Upper lobe of left lung (tissue), 6 donors: ENCODE results near the gene PKMYT1. TPM values are rescaled to one million over a fixed set of nuclear protein-coding genes. Genes with fewer than 3 reads are reported as not detected.

ENCODE experiments used
- ATAC-seq, 2 donors: fragments of 200-7000 bp; cut with Tn5 transposase; one replicate each; pipeline ENCODE4 v1.9.1; 2022; ENCODE audit warnings: mild to moderate bottlenecking in 2 of 2, moderate library complexity in 2 of 2; ENCODE audit not compliant: low FRiP score in 2 of 2
- DNase-seq, 2 donors: peaks; one replicate each; pipeline ENCODE4 v3.0.0-alpha.2; 2019 to 2020
- H3K27ac ChIP-seq, 4 donors: fragments of 200-600 bp; sonication (generic); one replicate each; pipeline ENCODE4 v1.5.1; 2016 to 2019
- H3K27me3 ChIP-seq, 4 donors: fragments of 200-600 bp; sonication (generic); one replicate each; pipeline ENCODE4 v1.5.1; 2017 to 2019
- H3K36me3 ChIP-seq, 4 donors: fragments of 200-600 bp; sonication (generic); one replicate each; pipeline ENCODE4 v1.5.1; 2016 to 2019
- H3K4me1 ChIP-seq, 4 donors: fragments of 200-600 bp; sonication (generic); one replicate each; pipeline ENCODE4 v1.5.1; 2018 to 2019
- H3K4me3 ChIP-seq, 4 donors: fragments of 200-600 bp; sonication (generic); one replicate each; pipeline ENCODE4 v1.5.1; 2017 to 2019; ENCODE audit warnings: mild to moderate bottlenecking in 2 of 4, moderate library complexity in 1 of 4
- H3K9me3 ChIP-seq, 4 donors: fragments of 200-600 bp; sonication (generic); one replicate each; pipeline ENCODE4 v1.5.1; 2018 to 2019
- EP300 ChIP-seq, 4 donors: sonication (generic); formaldehyde crosslinking; IDR thresholded peaks; one replicate each; pipeline ENCODE4 v1.5.1; 2017; ENCODE audit warnings: antibody characterized with exemption in 4 of 4, control low read depth in 2 of 4
- POLR2A ChIP-seq, 4 donors: fragments of 450-650 bp; IDR thresholded peaks; one replicate each; pipeline ENCODE4 v1.5.1; 2016 to 2017; ENCODE audit warnings: antibody characterized with exemption in 4 of 4, mild to moderate bottlenecking in 2 of 4
- POLR2AphosphoS5 ChIP-seq, 2 donors: sonication (generic); formaldehyde crosslinking; IDR thresholded peaks; one replicate each; pipeline ENCODE4 v1.5.1; 2017; ENCODE audit warnings: antibody characterized with exemption in 2 of 2
- WGBS, 2 donors: methylation state at CpG; one replicate each; pipeline ENCODE4 v1.1.5; 2017 to 2018; 5-methylcytosine and 5-hydroxymethylcytosine counted together
- total RNA-seq, 6 donors: library from RNA; depleted of rRNA in 4 of 6; stranded (reverse); fragments of >200 nt in 4 of 6; gene quantifications; one replicate each; pipeline versions ENCODE4 v1.1.0 to v1.2.1, GENCODE V29; 2016 to 2021
- TF ChIP-seq, protein P1 (sequence below), 6 experiments: fragments of 450-650 bp in 4 of 6; fragments of 200-600 bp in 2 of 6; sonication (generic) in 2 of 6; IDR thresholded peaks; one replicate each; pipeline ENCODE4 v1.5.1; 2016 to 2019; ENCODE audit warnings: antibody characterized with exemption in 6 of 6
- donor health status: DM: no; HTN: no; CAD: no; lungs with moderate emphysema.
- donor health status: DM: no; HTN: yes; CAD: no; lungs with severe emphysema.

The PKMYT1 gene
- total RNA-seq, 6 donors from 2014 or later = 0.39 to 19.1 (median 5.4) TPM

GRCh38 chr16:2950773-2951172 lies 29.5 kb downstream of the PKMYT1 start:
- no peak for DNase-seq
- TF ChIP-seq, protein P1, sequence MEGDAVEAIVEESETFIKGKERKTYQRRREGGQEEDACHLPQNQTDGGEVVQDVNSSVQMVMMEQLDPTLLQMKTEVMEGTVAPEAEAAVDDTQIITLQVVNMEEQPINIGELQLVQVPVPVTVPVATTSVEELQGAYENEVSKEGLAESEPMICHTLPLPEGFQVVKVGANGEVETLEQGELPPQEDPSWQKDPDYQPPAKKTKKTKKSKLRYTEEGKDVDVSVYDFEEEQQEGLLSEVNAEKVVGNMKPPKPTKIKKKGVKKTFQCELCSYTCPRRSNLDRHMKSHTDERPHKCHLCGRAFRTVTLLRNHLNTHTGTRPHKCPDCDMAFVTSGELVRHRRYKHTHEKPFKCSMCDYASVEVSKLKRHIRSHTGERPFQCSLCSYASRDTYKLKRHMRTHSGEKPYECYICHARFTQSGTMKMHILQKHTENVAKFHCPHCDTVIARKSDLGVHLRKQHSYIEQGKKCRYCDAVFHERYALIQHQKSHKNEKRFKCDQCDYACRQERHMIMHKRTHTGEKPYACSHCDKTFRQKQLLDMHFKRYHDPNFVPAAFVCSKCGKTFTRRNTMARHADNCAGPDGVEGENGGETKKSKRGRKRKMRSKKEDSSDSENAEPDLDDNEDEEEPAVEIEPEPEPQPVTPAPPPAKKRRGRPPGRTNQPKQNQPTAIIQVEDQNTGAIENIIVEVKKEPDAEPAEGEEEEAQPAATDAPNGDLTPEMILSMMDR (IDR thresholded peaks at IDR 0.05) = no peak
- TF ChIP-seq EP300 (IDR thresholded peaks at IDR 0.05) (no peak), POLR2AphosphoS5 (IDR thresholded peaks at IDR 0.05) (no peak), POLR2A (IDR thresholded peaks at IDR 0.05) (no peak)
- 85 to 94% methylated on average over 5 to 16 of the region's 16 CpGs for WGBS, 2 donors
- Histone ChIP-seq H3K4me3 (no peak overlapping the region), H3K27me3 (peaks cover 0 to 13% (median 4%) of the 10 kb centered on the region in 4 donors), H3K4me1 (peaks cover 0 to 6% (median 0%) of the 10 kb centered on the region in 4 donors), H3K27ac (no peak overlapping the region), H3K36me3 (peaks cover 0 to 32% (median 13%) of the 10 kb centered on the region in 4 donors), H3K9me3 (no peaks in the 10 kb centered on the region)
- no peak for ATAC-seq

DNA sequence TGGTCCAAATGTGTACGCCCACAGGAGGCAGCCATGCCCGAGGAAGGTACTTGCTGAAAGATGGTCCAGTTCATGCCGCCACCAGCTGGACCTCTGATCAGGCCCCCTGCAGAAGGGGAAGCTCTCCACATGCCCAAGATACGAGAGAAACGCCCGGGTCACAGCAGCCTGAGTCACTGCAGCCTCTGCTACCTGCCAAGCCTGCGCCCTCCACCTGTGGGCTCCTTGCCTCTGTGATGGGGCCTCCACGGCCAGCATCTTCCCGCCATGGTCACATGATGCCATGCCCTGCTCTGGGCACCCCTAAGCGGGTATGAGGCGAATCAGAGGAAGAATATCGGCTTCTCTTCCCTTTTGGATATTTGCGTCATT lies 29.9 kb downstream of the PKMYT1 start:
- Histone ChIP-seq H3K27me3 (peaks cover 0 to 8% (median under 1%) of the 10 kb centered on the region in 4 donors), H3K36me3 (peaks cover 0 to 32% (median 13%) of the 10 kb centered on the region in 4 donors), H3K4me3 (no peak overlapping the region), H3K27ac (no peak overlapping the region), H3K9me3 (no peaks in the 10 kb centered on the region), H3K4me1 (peaks cover 0 to 6% (median 0%) of the 10 kb centered on the region in 4 donors)
- DNase-seq = no peak
- TF ChIP-seq POLR2A (IDR thresholded peaks at IDR 0.05) = no peak
- no peak for TF ChIP-seq POLR2AphosphoS5 (IDR thresholded peaks at IDR 0.05)
- no peak for TF ChIP-seq EP300 (IDR thresholded peaks at IDR 0.05)
- TF ChIP-seq, protein P1 (IDR thresholded peaks at IDR 0.05) = no peak
- WGBS, 2 donors = 89 to 93% methylated on average over 11 to 13 of the region's 13 CpGs
- no peak for ATAC-seq

- peaks cover 0 to 3% (median 0%) of the 10 kb centered on the region in 4 donors for H3K27me3 ChIP-seq
- H3K4me1 ChIP-seq = peaks cover 0 to under 1% (median 0%) of the 10 kb centered on the region in 4 donors
- TF ChIP-seq POLR2AphosphoS5 (IDR thresholded peaks at IDR 0.05) (no peak), POLR2A (IDR thresholded peaks at IDR 0.05) (no peak), EP300 (IDR thresholded peaks at IDR 0.05) (no peak)
- TF ChIP-seq, protein P1 (IDR thresholded peaks at IDR 0.05) = no peak
- H3K36me3 ChIP-seq = peaks cover 0 to 32% (median 13%) of the 10 kb centered on the region in 4 donors
- no peak overlapping the region for H3K4me3 ChIP-seq
- DNase-seq = no peak
- H3K27ac ChIP-seq = no peak overlapping the region
- no peak for ATAC-seq
- 86 to 91% methylated on average over 18 to 19 of the region's 19 CpGs for WGBS, 2 donors
- H3K9me3 ChIP-seq = no peaks in the 10 kb centered on the region
Observed at GRCh38 chr16:2949705-2950352, 30.4 kb downstream of the PKMYT1 start.

- no peaks in the 10 kb centered on the region for H3K4me1 ChIP-seq
- no peak overlapping the region for H3K4me3 ChIP-seq
- TF ChIP-seq POLR2AphosphoS5 (IDR thresholded peaks at IDR 0.05) (no peak), POLR2A (IDR thresholded peaks at IDR 0.05) (no peak), EP300 (IDR thresholded peaks at IDR 0.05) (no peak)
- TF ChIP-seq, protein P1 (IDR thresholded peaks at IDR 0.05) = no peak
- ATAC-seq = peak; percentile 12 to 38
- H3K36me3 ChIP-seq = peaks cover 0 to 32% (median 13%) of the 10 kb centered on the region in 4 donors
- WGBS, 2 donors = 89 to 90% methylated on average over 25 to 36 of the region's 36 CpGs
- no peaks in the 10 kb centered on the region for H3K9me3 ChIP-seq
- H3K27ac ChIP-seq = no peak overlapping the region
- H3K27me3 ChIP-seq = no peaks in the 10 kb centered on the region
- DNase-seq = peak in 1 of 2 donors; percentile 62
Observed at GRCh38 chr16:2948807-2949704, 31.2 kb downstream of the PKMYT1 start.
